Spleen (tissue), 11 donors: ENCODE measurements around the gene POLR1C. TPM values are rescaled to one million over a fixed set of nuclear protein-coding genes. Genes with fewer than 3 reads are reported as not detected.

Source experiments
- DNase-seq: peaks from one replicate; pipeline ENCODE4 v3.0.0-alpha.2; 2020
- H3K27ac ChIP-seq, 8 donors: fragments of 200-600 bp; sonication (generic) in 7 of 8; 1 replicate in 4 of 8; 2 replicates in 4 of 8; pipeline versions ENCODE4 v1.5.0 to v1.8.0; 2016 to 2021; ENCODE audit warnings: inconsistent platforms in 4 of 8, mild to moderate bottlenecking in 4 of 8, moderate library complexity in 1 of 8
- H3K27me3 ChIP-seq, 7 donors: fragments of 200-600 bp; sonication (generic) in 6 of 7; replicated peaks in 1 of 7; 1 replicate in 4 of 7; 2 replicates in 3 of 7; pipeline versions ENCODE4 v1.5.0 to v1.8.0; 2016 to 2021; ENCODE audit warnings: inconsistent platforms in 3 of 7, mild to moderate bottlenecking in 1 of 7
- H3K36me3 ChIP-seq, 6 donors: fragments of 200-600 bp; sonication (generic) in 5 of 6; 1 replicate in 4 of 6; 2 replicates in 2 of 6; pipeline versions ENCODE4 v1.5.0 to v1.8.0; 2016 to 2021; ENCODE audit warnings: inconsistent platforms in 2 of 6
- H3K4me1 ChIP-seq, 6 donors: fragments of 200-600 bp; sonication (generic) in 5 of 6; 1 replicate in 3 of 6; 2 replicates in 3 of 6; pipeline versions ENCODE4 v1.5.0 to v1.8.0; 2016 to 2021; ENCODE audit warnings: inconsistent platforms in 3 of 6
- H3K4me3 ChIP-seq, 8 donors: fragments of 200-600 bp; sonication (generic) in 7 of 8; 1 replicate in 4 of 8; 2 replicates in 4 of 8; pipeline versions ENCODE4 v1.5.0 to v1.8.0; 2016 to 2021; ENCODE audit warnings: inconsistent platforms in 4 of 8, mild to moderate bottlenecking in 4 of 8, moderate library complexity in 2 of 8
- H3K9me3 ChIP-seq, 8 donors: fragments of 200-600 bp; sonication (generic) in 7 of 8; 1 replicate in 4 of 8; 2 replicates in 4 of 8; pipeline versions ENCODE4 v1.5.0 to v1.8.0; 2016 to 2021; ENCODE audit warnings: inconsistent platforms in 4 of 8
- CTCF ChIP-seq, 11 experiments: fragments of 200-600 bp in 7 of 11; fragments of 450-650 bp in 4 of 11; sonication (generic) in 4 of 11; IDR thresholded peaks in 8 of 11; conservative IDR thresholded peaks in 3 of 11; 1 replicate in 7 of 11; 2 replicates in 4 of 11; pipeline versions ENCODE4 v1.4.0 to v1.8.0; 2016 to 2021; ENCODE audit warnings: antibody characterized with exemption in 11 of 11, inconsistent platforms in 4 of 11, mild to moderate bottlenecking in 1 of 11
- POLR2A ChIP-seq, 3 donors: fragments of 450-650 bp; IDR thresholded peaks; one replicate each; pipeline ENCODE4 v1.5.1; 2017; ENCODE audit warnings: antibody characterized with exemption in 3 of 3, mild to moderate bottlenecking in 1 of 3
- POLR2AphosphoS5 ChIP-seq, 3 donors: sonication (generic); formaldehyde crosslinking; IDR thresholded peaks; one replicate each; pipeline ENCODE4 v1.5.1; 2017; ENCODE audit warnings: antibody characterized with exemption in 3 of 3
- WGBS, 5 donors: extraction: QIAGEN DNeasy Blood & Tissue Kit in 3 of 5; methylation state at CpG; one replicate each; pipeline versions ENCODE4 v1.1.5 to v1.1.7; 2013 to 2018; 5-methylcytosine and 5-hydroxymethylcytosine counted together
- intact Hi-C: fragments of 100-400 bp; cut with DNase I; formaldehyde crosslinking; loops from one replicate; pipeline ENCODE4 v1.15.0; 2023; ENCODE audit warnings: low total_unique reads
- polyA plus RNA-seq, 3 donors: library from polyadenylated mRNA; stranded (reverse); fragments of 200-250 nt; gene quantifications; one replicate each; pipeline ENCODE4 v1.2.1, GENCODE V29; 2013
- small RNA-seq, 4 donors: library from RNA; depleted of rRNA; stranded (forward); fragments of <200 nt; gene quantifications; one replicate each; pipeline ENCODE3, GENCODE V24; 2016
- total RNA-seq, 7 donors: library from RNA; depleted of rRNA in 3 of 7; stranded (reverse); fragments of >200 nt in 3 of 7; fragmentation: NEBNext Ultra II Directional in 4 of 7; extraction: Animal tissue kit (Norgen Biotek cat#: 25700) in 4 of 7; gene quantifications; one replicate each; pipeline versions ENCODE4 v1.1.0 to v1.2.1, GENCODE V29; 2016 to 2021
- donor health status: healthy with polysubstance abuse.
- donor health status: DM: no; HTN: no; CAD: no; lungs with moderate emphysema.
- donor health status: DM: no; HTN: no; CAD: no.
- donor health status: Bipolar disorder and iron deficiency.
- donor health status: healthy.
- donor health status: DM: no; HTN: no; CAD: no.
- donor health status: DM: yes; HTN: yes; CAD: no.

Gene POLR1C
- total and polyA plus RNA-seq, 10 donors: 24.1 to 32.6 (median 28.2) TPM

DNA sequence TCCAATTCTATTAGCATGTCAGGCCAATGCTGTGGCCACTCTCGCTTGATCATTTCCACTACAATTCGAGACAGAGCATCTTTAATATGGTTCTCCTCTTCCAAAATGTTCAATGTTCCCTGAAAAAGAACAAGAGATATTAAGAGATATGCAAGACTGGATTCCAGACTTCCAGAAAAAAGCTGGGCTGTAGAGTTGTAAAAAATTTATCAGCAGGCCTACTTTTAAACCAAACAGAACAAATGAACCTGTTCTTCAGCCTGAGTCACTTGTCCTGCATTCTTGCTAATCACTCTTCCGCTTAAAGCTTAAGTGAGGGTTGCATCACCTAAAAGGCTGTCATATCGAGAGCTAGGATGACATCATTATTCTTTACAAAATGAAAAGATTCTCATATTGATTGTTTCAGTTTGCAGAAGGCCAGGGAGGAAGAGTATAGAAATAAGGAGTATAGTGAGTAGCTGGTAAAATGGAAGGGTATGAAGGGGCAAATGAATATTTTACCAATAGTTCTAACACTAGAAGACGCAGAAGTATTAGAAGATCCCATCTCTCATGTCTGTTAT lies 54.1 kb downstream of the POLR1C start:
- no peak overlapping the region for H3K27ac ChIP-seq
- no peak for DNase-seq
- 79 to 92% (median 82%) methylated on average over 5 of the region's 5 CpGs for WGBS, 5 donors
- H3K27me3 ChIP-seq: no peaks in the 10 kb centered on the region
- H3K4me1 ChIP-seq: peaks cover 8 to 21% (median 17%) of the 10 kb centered on the region in 6 donors
- TF ChIP-seq POLR2AphosphoS5 (IDR thresholded peaks at IDR 0.05) (no peak), POLR2A (IDR thresholded peaks at IDR 0.05) (no peak), CTCF (IDR thresholded peaks at IDR 0.05 in 8 of 11, conservative IDR thresholded peaks at IDR 0.05 in 3 of 11) (no peak)
- intact Hi-C loops: no loop called here
- H3K36me3 ChIP-seq: peaks cover 6 to 74% (median 61%) of the 10 kb centered on the region in 6 donors
- H3K9me3 ChIP-seq: no peaks in the 10 kb centered on the region
- no peak overlapping the region for H3K4me3 ChIP-seq

Small RNA genes lying within 50 kb of the gene (small RNA-seq; reads per million reads assigned to genes)
- gene RF00426: 0 reads per million in 4 donors
- 0 reads per million in 4 donors for gene RNU6-1113P

Other genes with a start within 250 kb of the POLR1C start
- gene SLC22A7, start 218.8 kb upstream of the POLR1C start, total RNA-seq: not detected
- gene SLC22A7, start 218.8 kb upstream of the POLR1C start, polyA plus RNA-seq: not detected
- gene CRIP3, start 208.3 kb upstream of the POLR1C start, total RNA-seq: 10 to 100 TPM in 1 of 7 donors, 1 to 10 TPM in 6; 6.4 to 11.6 (median 7.1) TPM
- 10 to 100 TPM; 15.1 to 36.5 (median 35.8) TPM for gene CRIP3, start 208.3 kb upstream of the POLR1C start, polyA plus RNA-seq
- 10 to 100 TPM; 28.9 to 56.9 (median 39.5) TPM for gene ZNF318, start 147.4 kb upstream of the POLR1C start, total RNA-seq
- gene ZNF318, start 147.4 kb upstream of the POLR1C start, polyA plus RNA-seq: 10 to 100 TPM in 2 of 3 donors, 1 to 10 TPM in 1; 8.6 to 15.6 (median 10.8) TPM
- gene ABCC10, start 89.5 kb upstream of the POLR1C start, total RNA-seq: 10 to 100 TPM; 19.4 to 52.6 (median 35.0) TPM
- gene ABCC10, start 89.5 kb upstream of the POLR1C start, polyA plus RNA-seq: 10 to 100 TPM; 13.1 to 28.6 (median 28.5) TPM
- gene DLK2, start 61.5 kb upstream of the POLR1C start, total RNA-seq: under 1 TPM in 5 of 7 donors, not detected in 2; 0.38 to 0.68 (median 0.54) TPM
- gene DLK2, start 61.5 kb upstream of the POLR1C start, polyA plus RNA-seq: under 1 TPM; 0.12 to 0.26 (median 0.17) TPM
- 10 to 100 TPM; 32.1 to 40.0 (median 37.7) TPM for gene TJAP1, start 39.5 kb upstream of the POLR1C start, total RNA-seq
- 10 to 100 TPM; 13.5 to 32.1 (median 27.4) TPM for gene TJAP1, start 39.5 kb upstream of the POLR1C start, polyA plus RNA-seq
- gene LRRC73, start 6.7 kb upstream of the POLR1C start, total RNA-seq: 1 to 10 TPM in 2 of 7 donors, under 1 TPM in 5; 0.54 to 1.3 (median 0.76) TPM
- under 1 TPM; 0.11 to 0.19 (median 0.11) TPM for gene LRRC73, start 6.7 kb upstream of the POLR1C start, polyA plus RNA-seq
- 10 to 100 TPM; 57.0 to 80.1 (median 71.1) TPM for gene YIPF3, start 163 bp upstream of the POLR1C start, total RNA-seq
- gene YIPF3, start 163 bp upstream of the POLR1C start, polyA plus RNA-seq: 10 to 100 TPM; 38.0 to 49.9 (median 38.4) TPM
- 10 to 100 TPM; 20.4 to 33.1 (median 24.8) TPM for gene XPO5, start 58.9 kb downstream of the POLR1C start, total RNA-seq
- 1 to 10 TPM; 7.1 to 9.4 (median 8.2) TPM for gene XPO5, start 58.9 kb downstream of the POLR1C start, polyA plus RNA-seq
- gene POLH, start 59.1 kb downstream of the POLR1C start, total RNA-seq: 10 to 100 TPM; 10.5 to 23.0 (median 12.9) TPM
- 1 to 10 TPM; 4.1 to 5.2 (median 4.4) TPM for gene POLH, start 59.1 kb downstream of the POLR1C start, polyA plus RNA-seq
- gene GTPBP2, start 112.2 kb downstream of the POLR1C start, total RNA-seq: 100 to 1,000 TPM in 1 of 7 donors, 10 to 100 TPM in 6; 56.8 to 100 (median 72.0) TPM
- 10 to 100 TPM; 29.6 to 52.3 (median 43.9) TPM for gene GTPBP2, start 112.2 kb downstream of the POLR1C start, polyA plus RNA-seq
- 10 to 100 TPM; 18.9 to 33.4 (median 22.2) TPM for gene MAD2L1BP, start 118.8 kb downstream of the POLR1C start, total RNA-seq
- gene MAD2L1BP, start 118.8 kb downstream of the POLR1C start, polyA plus RNA-seq: 10 to 100 TPM; 19.0 to 23.2 (median 19.8) TPM
- gene RSPH9, start 127.9 kb downstream of the POLR1C start, total RNA-seq: under 1 TPM in 4 of 7 donors, not detected in 3; 0.18 to 0.63 (median 0.26) TPM
- gene RSPH9, start 127.9 kb downstream of the POLR1C start, polyA plus RNA-seq: under 1 TPM; 0.17 to 0.35 (median 0.20) TPM
- 10 to 100 TPM; 29.8 to 37.6 (median 30.9) TPM for gene MRPS18A, start 170.7 kb downstream of the POLR1C start, total RNA-seq
- gene MRPS18A, start 170.7 kb downstream of the POLR1C start, polyA plus RNA-seq: 10 to 100 TPM; 28.0 to 48.6 (median 34.3) TPM